Stomach (tissue), 9 donors: Measurements from ENCODE around the gene ESPNL. TPM values are rescaled to one million over a fixed set of nuclear protein-coding genes. Genes with fewer than 3 reads are reported as not detected.

Experiments used
- DNase-seq, 2 donors: peaks; one replicate each; pipeline versions ENCODE4 v3.0.0 to v3.0.0-alpha.2; 2013 to 2019
- H3K27ac ChIP-seq, 5 donors: fragments of 200-600 bp in 4 of 5; sonication (generic) in 4 of 5; one replicate each; pipeline ENCODE4 v1.5.1; 2013 to 2019; ENCODE audit warnings: mild to moderate bottlenecking in 1 of 5, moderate library complexity in 1 of 5
- H3K27me3 ChIP-seq, 3 donors: fragments of 200-600 bp; sonication (generic); one replicate each; pipeline ENCODE4 v1.5.1; 2017 to 2019; ENCODE audit warnings: mixed run types in 1 of 3
- H3K36me3 ChIP-seq, 4 donors: fragments of 200-600 bp; sonication (generic); 1 replicate in 3 of 4; 2 replicates in 1 of 4; pipeline ENCODE4 v1.5.1; 2016 to 2019
- H3K4me1 ChIP-seq, 4 donors: fragments of 200-600 bp; sonication (generic); one replicate each; pipeline ENCODE4 v1.5.1; 2016 to 2019
- H3K4me3 ChIP-seq, 4 donors: fragments of 200-600 bp; sonication (generic) in 3 of 4; one replicate each; pipeline ENCODE4 v1.5.1; 2016 to 2019; ENCODE audit warnings: mild to moderate bottlenecking in 1 of 4
- H3K9me3 ChIP-seq, 4 donors: fragments of 200-600 bp; sonication (generic); one replicate each; pipeline ENCODE4 v1.5.1; 2016 to 2019
- EP300 ChIP-seq: sonication (generic); formaldehyde crosslinking; IDR thresholded peaks from one replicate; pipeline ENCODE4 v1.6.1; 2017; ENCODE audit warnings: antibody characterized with exemption
- POLR2A ChIP-seq, 4 donors: fragments of 450-650 bp; IDR thresholded peaks; one replicate each; pipeline ENCODE4 v1.6.1; 2016; ENCODE audit warnings: antibody characterized with exemption in 4 of 4, control low read depth in 2 of 4, mild to moderate bottlenecking in 1 of 4, moderate library complexity in 1 of 4
- POLR2AphosphoS5 ChIP-seq, 3 donors: sonication (generic); formaldehyde crosslinking; IDR thresholded peaks; one replicate each; pipeline ENCODE4 v1.6.1; 2016; ENCODE audit warnings: antibody characterized with exemption in 3 of 3
- WGBS, 5 donors: extraction: QIAGEN DNeasy Blood & Tissue Kit in 3 of 5; methylation state at CpG; one replicate each; pipeline versions ENCODE4 v1.1.5 to v1.1.7; 2013 to 2018; 5-methylcytosine and 5-hydroxymethylcytosine counted together
- intact Hi-C: fragments of 100-400 bp; cut with DNase I; formaldehyde crosslinking; loops from one replicate; pipeline ENCODE4 v1.15.1; 2023; ENCODE audit warnings: low total_unique reads
- polyA plus RNA-seq, 3 donors: library from polyadenylated mRNA; stranded (reverse); fragments of 200-250 nt; gene quantifications; one replicate each; pipeline ENCODE4 v1.2.3, GENCODE V29; 2013
- total RNA-seq, 5 donors: library from RNA; depleted of rRNA; stranded (reverse); fragments of >200 nt; gene quantifications; one replicate each; pipeline versions ENCODE4 v1.1.0 to v1.2.3, GENCODE V29; 2014 to 2016
- TF ChIP-seq, protein P1 (sequence below), 7 experiments: fragments of 450-650 bp in 4 of 7; fragments of 200-600 bp in 3 of 7; sonication (generic) in 3 of 7; IDR thresholded peaks; one replicate each; pipeline ENCODE4 v1.5.1; 2016 to 2019; ENCODE audit warnings: antibody characterized with exemption in 7 of 7, control low read depth in 2 of 7, mild to moderate bottlenecking in 1 of 7
- donor health status: healthy with polysubstance abuse.
- donor health status: Bipolar disorder and iron deficiency.
- donor health status: healthy.

Gene ESPNL
- total and polyA plus RNA-seq, 8 donors, result 0.05 to 1.3 (median 0.31) TPM; not detected in 3

DNA sequence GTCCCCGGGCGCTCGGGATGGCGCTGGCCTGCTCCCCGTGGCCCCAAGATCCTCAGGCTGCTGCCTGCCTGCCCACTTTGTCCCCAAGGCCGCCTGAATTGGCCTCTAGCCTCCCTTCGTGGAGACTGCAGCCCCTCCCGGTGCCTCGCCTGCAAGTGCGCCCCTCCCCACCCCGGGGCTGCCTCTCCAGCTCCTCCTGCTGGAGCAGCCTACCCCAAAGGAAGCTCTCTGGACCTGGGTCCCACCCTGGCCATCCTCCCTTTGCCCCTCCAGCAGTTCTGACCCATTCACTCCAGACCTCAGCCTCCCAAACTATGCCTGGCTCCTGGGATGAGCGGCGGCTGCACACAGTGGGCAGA is 6.2 kb downstream of the ESPNL start:
- H3K9me3 ChIP-seq, result no peaks in the 10 kb centered on the region
- H3K36me3 ChIP-seq, result no peaks in the 10 kb centered on the region
- no peak overlapping the region for H3K27ac ChIP-seq
- intact Hi-C loops, result no loop called here
- no peak for DNase-seq
- H3K4me1 ChIP-seq, result peaks cover 0 to 18% (median 13%) of the 10 kb centered on the region in 4 donors
- 72 to 85% (median 81%) methylated on average over 13 of the region's 13 CpGs for WGBS, 5 donors
- peaks cover 0 to 9% (median 0%) of the 10 kb centered on the region in 3 donors for H3K27me3 ChIP-seq
- TF ChIP-seq POLR2A (IDR thresholded peaks at IDR 0.05), result no peak
- no peak for TF ChIP-seq POLR2AphosphoS5 (IDR thresholded peaks at IDR 0.05)
- TF ChIP-seq, protein P1, sequence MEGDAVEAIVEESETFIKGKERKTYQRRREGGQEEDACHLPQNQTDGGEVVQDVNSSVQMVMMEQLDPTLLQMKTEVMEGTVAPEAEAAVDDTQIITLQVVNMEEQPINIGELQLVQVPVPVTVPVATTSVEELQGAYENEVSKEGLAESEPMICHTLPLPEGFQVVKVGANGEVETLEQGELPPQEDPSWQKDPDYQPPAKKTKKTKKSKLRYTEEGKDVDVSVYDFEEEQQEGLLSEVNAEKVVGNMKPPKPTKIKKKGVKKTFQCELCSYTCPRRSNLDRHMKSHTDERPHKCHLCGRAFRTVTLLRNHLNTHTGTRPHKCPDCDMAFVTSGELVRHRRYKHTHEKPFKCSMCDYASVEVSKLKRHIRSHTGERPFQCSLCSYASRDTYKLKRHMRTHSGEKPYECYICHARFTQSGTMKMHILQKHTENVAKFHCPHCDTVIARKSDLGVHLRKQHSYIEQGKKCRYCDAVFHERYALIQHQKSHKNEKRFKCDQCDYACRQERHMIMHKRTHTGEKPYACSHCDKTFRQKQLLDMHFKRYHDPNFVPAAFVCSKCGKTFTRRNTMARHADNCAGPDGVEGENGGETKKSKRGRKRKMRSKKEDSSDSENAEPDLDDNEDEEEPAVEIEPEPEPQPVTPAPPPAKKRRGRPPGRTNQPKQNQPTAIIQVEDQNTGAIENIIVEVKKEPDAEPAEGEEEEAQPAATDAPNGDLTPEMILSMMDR (IDR thresholded peaks at IDR 0.05), result no peak
- no peak overlapping the region for H3K4me3 ChIP-seq

GRCh38 chr2:238106698-238107524 is 6.8 kb downstream of the ESPNL start:
- Histone ChIP-seq H3K36me3 (no peaks in the 10 kb centered on the region), H3K9me3 (no peaks in the 10 kb centered on the region), H3K27me3 (peaks cover 0 to 9% (median 0%) of the 10 kb centered on the region in 3 donors), H3K27ac (no peak overlapping the region), H3K4me3 (peak overlapping the region; percentile 18 to 27 (median 25)), H3K4me1 (peaks cover 0 to 18% (median 13%) of the 10 kb centered on the region in 4 donors)
- no peak for TF ChIP-seq EP300
- TF ChIP-seq POLR2A (IDR thresholded peaks at IDR 0.05), result no peak
- TF ChIP-seq, protein P1 (IDR thresholded peaks at IDR 0.05), result peak in 1 of 7 experiments; percentile 38
- no peak for TF ChIP-seq POLR2AphosphoS5 (IDR thresholded peaks at IDR 0.05)
- intact Hi-C loops, result no loop called here
- 63 to 82% (median 71%) methylated on average over 23 to 28 of the region's 28 CpGs for WGBS, 5 donors
- peak; percentile 46 to 50 for DNase-seq

GRCh38 chr2:238107525-238108422 is 7.6 kb downstream of the ESPNL start:
- Histone ChIP-seq H3K4me1 (peaks cover 0 to 18% (median 13%) of the 10 kb centered on the region in 4 donors), H3K27ac (no peak overlapping the region), H3K27me3 (peaks cover 0 to 9% (median 0%) of the 10 kb centered on the region in 3 donors), H3K9me3 (peaks cover 0 to 2% (median 0%) of the 10 kb centered on the region in 4 donors), H3K36me3 (no peaks in the 10 kb centered on the region), H3K4me3 (peak overlapping the region; percentile 18 to 27 (median 25))
- intact Hi-C loops, result no loop called here
- DNase-seq, result peak in 1 of 2 donors; percentile 52
- TF ChIP-seq POLR2AphosphoS5 (IDR thresholded peaks at IDR 0.05) (no peak), EP300 (no peak), POLR2A (IDR thresholded peaks at IDR 0.05) (no peak)
- TF ChIP-seq, protein P1 (IDR thresholded peaks at IDR 0.05), result no peak
- 69 to 77% (median 76%) methylated on average over 28 of the region's 28 CpGs for WGBS, 5 donors
